ENCODE results near the gene NMNAT3.

DNA sequence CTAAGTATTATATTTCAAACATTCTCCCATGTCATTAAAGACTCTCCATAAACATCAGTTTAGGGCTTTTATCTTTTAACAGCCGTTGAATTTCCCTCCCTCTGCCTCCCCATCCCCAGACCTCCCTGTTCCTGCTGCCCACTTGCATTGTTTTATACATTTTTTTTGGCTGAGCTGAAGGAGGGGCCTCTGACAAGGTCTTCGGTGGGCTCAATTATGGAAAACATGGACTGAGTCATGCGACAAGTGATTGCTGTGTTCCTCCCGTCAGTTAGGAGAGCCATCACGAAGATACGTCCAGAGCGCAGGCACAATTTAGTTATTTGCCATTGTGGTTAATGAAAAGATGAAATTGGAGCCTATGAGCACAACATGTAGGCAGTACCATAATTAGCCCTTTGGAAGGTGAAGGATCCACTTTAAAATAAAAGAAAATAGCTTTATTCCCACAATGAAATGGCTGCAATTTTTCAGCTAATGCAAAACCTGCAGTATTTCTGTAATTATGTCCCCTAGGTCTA, 12.0 kb upstream of the NMNAT3 start:
- TF ChIP-seq, protein P1, sequence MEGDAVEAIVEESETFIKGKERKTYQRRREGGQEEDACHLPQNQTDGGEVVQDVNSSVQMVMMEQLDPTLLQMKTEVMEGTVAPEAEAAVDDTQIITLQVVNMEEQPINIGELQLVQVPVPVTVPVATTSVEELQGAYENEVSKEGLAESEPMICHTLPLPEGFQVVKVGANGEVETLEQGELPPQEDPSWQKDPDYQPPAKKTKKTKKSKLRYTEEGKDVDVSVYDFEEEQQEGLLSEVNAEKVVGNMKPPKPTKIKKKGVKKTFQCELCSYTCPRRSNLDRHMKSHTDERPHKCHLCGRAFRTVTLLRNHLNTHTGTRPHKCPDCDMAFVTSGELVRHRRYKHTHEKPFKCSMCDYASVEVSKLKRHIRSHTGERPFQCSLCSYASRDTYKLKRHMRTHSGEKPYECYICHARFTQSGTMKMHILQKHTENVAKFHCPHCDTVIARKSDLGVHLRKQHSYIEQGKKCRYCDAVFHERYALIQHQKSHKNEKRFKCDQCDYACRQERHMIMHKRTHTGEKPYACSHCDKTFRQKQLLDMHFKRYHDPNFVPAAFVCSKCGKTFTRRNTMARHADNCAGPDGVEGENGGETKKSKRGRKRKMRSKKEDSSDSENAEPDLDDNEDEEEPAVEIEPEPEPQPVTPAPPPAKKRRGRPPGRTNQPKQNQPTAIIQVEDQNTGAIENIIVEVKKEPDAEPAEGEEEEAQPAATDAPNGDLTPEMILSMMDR (IDR thresholded peaks at IDR 0.05), result no peak
- no peak for TF ChIP-seq POLR2A (IDR thresholded peaks at IDR 0.05)
- TF ChIP-seq POLR2AphosphoS5 (IDR thresholded peaks at IDR 0.05), result no peak

All from breast epithelium (tissue), 3 donors.